GM19438 (cell line): Measurements from ENCODE around the gene NR2F2.

Source experiments
- ATAC-seq: cut with Tn5 transposase; IDR thresholded peaks from one replicate; pipeline ENCODE4 v1.9.1; 2021; ENCODE audit warnings: low read depth; ENCODE audit not compliant: unreplicated experiment

Gene NR2F2

DNA sequence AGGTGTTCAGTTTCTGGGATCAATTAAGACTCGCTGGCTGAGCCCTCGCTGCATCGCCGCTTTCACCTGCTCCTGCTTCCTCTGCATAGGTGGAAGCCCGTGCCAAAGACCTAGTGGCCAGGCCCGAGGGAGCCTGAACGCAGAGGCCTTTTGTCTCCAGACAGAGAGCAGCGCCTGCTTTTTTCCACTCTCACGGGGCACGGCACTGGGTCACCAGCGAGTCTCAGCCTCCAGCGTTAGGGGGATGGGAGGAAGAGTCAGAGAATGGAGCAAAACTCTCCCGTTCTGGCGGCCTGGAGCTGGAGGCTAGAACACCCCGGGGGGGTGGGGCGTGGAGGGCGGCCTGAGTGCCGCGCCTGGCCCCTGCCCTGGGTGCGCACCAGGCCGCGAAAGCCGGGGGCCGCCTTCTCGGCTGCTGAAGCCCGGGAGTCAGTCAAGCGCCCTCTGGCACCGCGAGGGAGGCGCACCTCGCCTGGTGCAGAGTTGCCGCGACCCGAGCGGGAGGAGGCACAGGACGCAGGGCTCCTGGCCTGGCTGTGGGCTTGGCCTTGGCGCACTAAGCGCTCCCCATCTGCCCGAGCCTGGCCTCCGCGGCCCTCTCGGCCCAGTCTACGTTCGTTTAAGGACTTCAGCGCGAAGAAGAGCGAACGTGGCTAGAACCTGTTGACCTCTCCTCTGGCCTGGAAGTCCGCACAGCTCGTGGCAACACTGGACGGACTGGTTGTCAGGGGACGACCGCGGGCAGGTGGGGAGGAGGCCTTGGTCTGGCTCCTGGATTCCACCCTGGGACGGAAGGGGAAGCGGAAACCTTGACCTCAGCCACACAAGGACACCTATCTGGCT, 21.5 kb downstream of the NR2F2 start:
- no peak for ATAC-seq

DNA sequence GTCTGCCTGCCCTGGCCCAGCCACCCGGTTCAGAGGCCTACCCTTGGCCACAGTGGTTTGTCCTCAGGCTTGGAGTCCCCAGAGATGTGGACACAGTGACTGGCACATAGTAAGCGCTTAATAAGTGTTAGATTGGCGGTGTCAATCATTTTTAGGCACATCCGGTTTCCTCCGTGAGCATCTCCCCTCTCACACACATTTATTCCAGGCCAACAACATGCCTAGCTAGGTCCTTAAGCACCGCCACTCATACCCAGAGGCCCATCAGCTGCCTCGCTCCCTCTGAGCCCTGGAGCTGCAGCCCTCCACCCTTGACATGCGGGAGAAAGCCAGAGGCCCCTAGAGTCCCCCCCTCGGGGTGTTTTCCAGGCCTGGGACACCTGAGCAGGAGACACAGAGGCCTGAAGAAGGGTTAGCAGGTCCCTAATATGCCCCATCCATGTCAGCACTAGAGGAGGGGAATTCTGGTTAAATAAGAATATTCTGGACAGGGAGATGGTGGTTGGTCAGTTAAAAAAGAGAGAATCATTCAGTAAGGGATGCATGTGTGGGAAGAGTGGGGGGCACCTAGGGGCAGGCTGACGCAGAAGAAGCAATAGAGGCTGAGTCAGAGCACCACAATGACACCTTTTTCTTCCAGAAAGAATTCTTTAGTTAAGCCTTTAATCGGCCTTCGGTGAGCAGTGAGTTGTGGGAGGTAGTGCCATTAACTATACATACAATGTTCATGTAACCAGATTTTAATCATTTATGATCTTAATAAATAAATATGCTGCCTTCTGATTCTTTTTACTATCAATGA, 22.3 kb downstream of the NR2F2 start:
- no peak for ATAC-seq

DNA sequence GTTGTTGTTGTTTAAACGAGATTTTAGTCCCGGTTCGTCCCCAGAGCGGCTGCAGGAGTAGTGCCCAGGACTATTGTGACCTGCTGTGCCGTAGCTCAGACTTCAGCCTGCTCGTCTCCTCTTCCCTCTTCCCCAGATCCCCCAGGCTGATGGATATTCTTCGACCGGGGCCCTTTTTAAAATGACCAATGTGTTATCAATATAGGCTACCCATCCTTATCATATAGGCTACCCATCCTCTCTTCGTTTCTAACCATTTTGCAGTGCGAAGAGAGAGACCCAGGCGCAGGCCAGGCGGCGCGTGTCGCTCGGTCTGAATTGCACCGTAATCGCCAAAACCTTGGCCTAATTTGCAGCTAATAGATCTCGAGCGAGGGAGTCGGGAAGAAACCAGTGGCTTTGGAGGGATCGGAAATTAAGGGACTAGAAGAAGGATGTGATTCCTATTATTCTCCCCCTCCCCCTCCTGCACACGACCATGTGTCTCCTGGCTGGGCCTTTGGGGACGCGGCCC, 23.0 kb downstream of the NR2F2 start:
- ATAC-seq: no peak

DNA sequence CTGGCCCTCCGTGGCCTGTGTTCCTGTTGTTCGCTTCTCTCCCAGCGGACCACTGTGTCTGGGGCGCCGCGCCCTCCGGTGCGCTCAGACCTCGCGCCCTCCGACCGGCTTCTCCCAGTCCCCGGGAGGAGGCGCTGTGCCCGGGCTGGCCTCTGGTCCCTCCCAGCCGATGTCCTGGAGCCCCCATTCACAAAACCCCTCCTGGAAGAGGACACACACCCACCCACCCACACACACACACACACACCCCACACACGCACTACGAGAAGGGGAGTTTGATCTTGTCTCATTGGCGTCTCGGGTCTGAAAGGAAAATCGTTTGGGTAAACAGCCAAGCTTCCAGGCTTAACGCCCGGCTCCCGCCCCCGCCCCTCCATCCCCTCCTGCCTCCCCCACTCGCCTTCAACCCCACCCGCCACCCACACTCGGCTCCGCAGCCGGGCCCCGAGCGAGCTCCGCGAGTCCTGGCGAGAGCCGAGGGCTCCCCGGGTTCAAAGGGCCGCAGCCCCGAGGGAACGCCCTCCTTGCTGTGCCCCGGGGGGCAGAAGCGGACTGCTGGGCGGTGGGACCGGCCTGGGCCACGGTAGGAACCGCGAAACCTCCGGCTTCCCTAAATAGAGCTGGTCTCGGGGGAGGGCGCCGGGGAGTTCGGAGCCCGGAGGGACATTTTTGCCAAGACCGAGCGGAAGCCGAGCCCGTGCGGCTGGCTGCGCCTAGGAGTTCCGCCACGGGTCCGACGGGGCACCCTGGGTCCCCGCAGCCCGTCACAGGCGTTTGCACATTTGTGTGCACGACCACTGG, 23.6 kb downstream of the NR2F2 start:
- no peak for ATAC-seq

DNA sequence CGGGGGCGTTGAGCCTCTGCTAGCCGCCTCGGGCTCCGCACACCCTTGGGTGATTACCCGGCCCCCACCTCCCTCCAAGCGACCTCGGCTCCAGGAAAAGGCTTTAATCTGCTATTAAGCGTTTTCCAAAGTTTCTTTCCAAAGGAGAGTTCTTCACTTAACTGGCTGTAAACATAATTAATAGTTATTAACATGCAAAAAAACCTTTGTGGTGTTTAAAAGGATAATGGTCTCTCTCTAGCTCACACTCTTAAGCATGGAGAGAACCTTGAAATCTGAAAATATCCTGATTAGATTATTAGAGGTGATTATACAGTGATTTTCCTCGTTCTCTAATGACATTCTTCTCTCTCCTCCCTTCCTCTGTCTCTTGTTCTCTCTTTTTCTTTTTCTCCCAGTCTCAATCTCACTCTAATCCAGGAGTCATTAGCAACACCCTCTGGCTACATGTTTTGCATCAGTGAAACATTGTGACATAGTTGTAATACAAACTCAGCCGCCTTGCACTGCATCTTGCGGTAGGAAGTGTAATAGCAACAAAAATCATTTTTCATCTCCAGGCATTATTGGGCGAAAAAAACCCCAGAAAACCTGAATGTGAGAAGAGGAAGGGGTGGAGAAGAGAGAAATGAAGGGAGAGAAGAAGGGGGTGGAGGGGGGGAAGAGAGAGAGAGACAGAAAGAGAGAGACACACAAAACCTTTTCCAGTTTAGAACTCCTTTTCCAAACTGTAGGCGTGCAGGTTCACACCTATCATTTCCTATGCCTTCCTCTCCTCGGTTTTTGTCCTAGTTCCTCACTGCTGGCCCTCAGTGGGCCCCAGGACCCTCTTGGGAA, 24.4 kb downstream of the NR2F2 start:
- no peak for ATAC-seq

DNA sequence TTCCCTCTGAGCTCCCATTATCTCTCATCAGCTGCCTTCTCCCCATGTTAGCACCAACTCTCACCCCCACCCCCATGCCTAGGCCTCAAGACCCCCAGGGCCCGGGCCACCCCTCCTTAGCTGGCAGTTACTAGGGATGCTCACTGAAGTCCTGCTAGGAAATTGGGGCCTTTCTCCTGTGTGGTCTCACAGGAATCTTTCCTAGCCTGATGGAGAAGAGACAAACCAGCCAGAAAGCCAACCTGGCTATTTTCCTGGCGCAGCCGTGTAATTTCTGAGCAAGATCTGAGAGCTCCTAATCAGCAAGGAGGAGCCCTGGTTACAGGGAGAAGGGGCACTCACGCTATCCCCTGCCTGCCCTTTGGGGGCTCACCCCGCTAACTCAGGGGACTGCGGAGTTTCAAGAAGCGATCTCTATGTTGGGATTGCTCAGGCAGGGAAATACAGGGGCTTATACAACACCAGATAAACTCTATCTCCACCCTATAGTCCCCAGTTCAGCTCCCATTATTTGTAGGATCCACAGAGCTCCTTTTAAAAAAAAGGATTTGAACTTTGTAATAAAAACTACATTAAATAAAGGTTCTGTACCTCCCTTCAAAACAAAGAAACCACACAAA, 25.2 kb downstream of the NR2F2 start:
- no peak for ATAC-seq

DNA sequence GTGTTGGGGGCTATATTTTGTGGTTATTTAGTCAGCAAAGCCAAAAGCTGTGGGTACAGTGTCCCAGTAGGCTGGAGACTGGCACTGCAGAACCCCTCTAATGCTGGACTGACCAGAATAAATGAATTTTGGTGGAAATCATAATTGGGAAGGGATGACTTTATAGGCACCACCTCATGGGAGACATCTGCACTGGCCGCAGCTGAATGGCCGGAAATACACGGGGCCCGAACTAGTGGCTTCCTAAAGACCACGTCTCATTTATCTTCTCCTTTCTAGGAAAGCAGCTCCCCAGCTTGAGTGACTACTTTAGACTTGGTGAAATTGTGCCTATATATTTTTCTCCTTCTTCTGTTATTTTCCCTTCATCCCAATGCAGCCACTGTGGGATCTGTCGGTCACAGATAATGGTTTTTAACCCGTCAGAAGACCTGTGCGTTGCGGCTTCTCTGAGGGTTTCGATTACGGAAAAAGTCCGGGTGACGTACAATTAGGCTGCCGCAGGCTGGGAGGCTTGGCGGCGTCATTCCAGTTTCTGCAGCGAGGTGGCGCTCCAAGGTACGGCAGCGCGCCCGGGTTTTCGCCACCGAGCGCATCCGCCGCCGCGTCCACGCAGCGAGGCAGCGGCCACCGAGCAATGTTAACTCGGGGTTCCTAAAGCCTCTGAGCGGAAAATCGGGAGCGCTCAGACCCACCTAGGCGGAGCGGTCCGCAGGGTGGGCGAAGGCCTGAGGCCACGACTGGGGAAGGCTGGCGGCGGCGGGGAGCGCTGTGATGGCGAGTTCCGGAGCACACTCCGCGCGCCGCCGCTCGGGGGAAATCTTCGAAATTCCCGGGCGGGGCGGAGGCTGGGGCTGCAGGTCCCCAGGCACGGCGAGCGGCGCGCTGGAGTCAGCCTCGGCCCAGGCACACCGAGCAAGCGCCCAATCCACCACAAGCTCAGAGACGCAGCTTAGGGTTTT, 26.3 kb downstream of the NR2F2 start:
- ATAC-seq: peak; percentile 77

DNA sequence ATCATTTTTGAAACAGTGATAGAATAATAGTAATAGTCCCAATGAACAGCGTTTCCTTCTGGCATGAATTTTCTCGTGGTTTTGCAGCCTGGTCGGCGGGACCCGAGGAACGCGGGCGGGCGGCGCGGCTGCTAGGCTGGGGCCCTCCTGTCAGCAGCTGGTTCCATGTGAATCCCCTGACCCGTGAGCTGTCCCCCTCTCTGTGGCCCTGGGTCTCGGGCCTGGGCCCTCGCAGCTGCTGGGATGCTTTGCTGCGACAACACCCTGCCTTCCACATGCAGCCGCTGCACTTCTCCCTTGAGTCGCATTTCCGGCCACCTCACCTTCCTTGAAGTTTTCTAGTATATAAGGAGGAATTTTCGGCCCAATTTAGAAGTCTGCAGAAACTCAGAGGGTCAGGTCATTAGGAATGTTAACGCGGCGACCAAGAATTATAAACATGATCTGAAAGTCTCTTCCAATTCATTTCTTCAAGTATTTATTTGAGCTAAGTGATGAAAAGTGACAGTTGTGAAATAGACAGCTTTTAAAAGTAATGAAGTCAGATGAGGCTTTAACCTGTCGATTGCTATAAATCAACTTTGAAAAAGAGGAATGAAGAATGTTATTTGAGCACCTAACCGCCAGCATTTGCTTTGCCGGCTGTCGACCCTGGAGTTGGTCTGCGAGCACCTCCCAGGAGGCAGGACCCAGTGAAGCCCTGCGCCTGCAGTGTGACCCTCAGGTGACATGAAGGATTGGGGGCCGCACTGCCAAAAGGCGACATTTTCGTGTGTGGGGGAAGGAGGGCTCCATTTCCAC, 27.7 kb downstream of the NR2F2 start:
- ATAC-seq: no peak

DNA sequence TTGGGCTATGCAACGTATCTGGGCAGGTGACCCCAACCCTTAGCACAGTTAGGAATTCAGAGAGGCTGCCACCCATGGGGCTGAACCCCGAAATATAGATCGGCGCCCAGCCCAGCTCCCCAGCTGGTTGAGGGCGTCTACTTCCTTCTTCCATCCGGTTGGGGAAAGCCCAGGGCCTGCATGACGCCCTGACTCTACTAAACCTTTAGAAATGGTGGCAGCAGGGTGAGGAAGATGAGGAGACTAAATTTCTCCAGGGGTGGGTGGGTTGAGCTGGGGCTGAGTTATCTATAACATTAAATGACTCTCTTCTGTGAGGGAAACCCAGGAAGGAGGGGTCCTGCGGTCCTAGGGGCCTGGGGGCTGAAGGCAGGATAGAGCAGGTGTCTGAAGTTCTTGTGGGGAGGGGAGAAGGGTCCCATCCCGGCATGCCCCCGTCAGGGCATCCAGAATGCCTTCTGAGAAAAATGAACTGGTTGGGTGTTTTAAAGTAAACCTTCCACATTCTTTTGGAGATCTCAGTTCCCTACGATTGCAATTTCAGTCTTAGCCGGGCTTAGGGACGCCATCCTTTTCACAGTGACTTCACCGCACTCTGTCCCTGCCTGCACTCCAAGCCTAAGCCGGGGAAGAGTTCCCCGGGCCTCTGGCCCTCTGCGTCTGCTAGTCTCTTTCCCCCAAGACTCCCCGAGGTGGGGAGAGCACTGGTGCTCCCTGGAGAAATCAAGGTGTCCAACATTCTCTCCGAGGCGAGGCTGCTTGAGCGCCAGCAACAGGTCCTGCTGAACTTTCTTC, 28.5 kb downstream of the NR2F2 start:
- ATAC-seq: no peak

DNA sequence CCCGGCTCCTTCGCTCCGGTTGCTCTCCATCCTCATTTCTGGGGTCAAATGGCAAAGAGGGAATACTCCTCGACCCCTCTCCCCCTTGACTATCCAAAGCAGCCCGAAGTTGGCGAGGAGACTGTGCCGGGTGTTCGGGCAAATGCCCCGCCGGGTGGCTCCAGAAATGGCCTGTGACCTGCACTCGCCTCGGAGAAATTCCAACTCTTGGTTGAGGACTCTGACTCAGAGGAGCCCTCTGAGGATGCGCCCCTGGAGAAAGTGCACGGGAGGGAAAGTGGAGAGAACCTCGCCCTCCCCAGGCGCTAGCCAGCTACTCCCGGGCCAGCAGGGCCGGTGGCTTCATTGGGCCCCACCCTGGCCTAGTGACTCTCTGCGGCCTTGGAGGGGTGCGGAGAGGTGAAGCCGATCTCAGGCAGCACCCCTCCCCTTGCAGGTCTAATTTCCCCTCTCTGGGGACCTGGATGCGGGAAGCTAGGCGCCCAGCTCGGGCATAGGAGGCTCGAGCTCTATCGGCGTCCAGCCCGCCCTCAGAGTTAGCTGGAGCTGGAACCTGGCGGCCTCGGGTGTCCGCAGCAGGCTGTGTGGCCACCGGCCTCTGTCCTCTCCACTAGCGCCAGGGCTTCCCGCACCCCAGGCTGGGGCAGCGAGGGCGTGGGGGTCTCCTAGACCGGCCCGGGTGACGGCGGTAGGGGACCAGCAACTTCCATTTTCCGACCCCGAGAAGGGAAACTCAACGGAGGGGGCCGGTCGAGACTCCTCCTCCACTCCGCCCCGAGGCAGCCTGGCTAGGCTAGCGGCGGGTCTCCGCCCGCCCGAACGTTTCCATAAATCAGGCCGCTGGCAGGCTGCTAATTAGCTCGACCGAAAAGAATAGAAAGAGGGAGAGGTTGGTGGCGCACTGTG, 29.4 kb downstream of the NR2F2 start:
- no peak for ATAC-seq

DNA sequence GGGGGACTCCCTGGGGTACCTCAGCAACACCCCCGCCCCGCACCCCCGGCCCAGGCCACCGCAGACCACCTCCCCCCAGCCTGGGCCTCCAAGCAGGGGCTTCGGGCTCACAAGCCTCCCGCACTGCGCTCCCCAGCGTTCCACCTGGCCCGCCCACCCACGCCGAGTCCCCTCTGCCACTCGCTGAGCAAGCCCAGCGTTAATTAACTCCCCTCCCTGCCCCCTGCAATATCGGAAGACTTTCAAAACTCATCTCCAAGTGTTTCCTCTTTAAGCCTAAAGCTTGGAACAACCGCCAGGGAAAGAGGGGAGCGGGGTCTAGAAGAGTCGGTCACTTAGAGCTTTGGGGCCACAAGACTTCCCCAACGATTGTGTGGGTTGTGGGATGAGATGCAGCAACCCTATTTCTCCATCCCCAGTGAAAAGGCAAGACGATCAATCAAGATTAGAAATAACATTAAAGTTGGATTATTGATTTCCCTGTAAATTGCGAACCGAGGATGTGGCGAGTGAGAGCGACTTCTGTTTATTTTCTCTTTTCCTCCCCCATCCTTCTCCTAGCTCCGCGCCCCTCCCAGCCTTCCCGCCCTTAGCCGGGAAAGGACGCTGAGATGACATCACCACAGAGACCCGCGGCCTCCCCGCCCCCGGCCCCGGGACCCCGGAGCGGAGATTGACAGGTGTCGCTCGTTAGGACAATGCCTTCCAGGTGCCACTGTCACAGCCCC, 30.2 kb downstream of the NR2F2 start:
- ATAC-seq: no peak

DNA sequence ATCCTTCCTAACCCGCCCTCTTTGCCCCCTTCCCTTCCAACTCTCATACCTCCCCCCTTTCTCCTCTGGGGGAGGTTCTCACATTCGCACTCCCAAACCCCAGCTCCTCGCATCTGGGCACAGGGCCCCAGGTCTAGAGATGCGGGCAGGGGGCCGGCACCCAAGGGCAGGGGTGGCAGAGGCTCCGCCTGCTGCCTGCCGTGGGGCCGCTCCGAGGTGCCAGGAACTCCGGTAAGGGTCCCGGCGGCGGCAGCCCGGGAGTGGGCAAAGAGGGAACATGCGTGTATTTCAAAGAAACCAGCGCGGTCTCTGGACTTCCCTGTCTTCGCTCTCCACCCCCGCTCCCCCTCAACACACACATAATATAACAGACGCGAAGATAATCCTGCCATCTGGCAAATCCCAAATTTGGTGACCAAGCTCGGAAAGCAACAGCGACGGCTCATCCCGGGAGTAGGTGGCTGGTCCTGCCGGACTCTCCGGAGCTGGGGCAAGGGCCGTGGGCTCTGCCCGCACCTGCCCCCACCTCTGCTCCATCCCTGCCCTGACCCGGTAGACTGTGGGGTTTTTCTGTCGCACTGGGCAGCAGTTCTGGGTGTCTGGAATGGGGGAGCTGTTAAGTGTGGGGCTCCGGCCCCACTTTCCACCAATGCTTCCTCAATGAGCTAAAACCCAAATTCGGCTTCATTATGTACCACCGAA, 31.0 kb downstream of the NR2F2 start:
- no peak for ATAC-seq

DNA sequence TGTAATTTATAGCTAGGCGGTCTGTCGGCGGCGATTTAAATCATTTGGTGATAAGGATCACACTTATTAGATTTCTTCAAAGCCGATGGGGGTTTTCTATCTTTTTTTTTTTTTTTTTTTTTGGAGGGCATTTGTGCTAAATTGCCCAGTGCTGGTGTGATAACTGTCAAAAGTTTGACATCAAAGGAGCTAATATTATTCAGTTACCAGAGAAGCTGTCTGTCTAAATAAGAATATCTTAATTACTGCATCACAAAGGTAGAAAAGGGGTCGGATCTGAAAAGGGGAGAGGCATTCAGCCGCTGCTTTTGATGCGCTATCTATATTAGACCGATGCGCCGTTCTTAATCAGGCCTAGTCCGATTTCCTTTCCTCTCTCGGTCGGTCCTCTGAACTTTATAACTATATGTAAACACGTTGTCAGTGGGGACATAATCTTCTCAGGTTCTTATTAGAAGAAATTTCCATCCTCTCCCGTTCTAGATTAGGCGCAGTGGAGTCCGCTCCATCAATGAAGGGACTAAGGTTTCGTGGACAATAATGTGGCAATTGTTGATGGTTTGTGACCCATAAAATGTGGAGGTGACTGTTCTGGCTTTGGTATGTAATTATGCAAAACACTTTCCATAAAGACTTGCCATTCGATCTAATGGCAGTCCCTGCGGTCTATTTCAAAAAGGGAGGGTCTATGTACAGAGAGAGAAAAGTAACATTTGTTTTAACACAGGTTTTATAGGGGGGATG, 31.7 kb downstream of the NR2F2 start:
- no peak for ATAC-seq
